Measurements from ENCODE around the gene FGF7. TPM values are rescaled to one million over a fixed set of nuclear protein-coding genes. Genes with fewer than 3 reads are reported as not detected.

The FGF7 gene
- total RNA-seq, 2 donors from 2014 or later: 3.7 to 13.3 TPM

GRCh38 chr15:49438962-49439631, 16.1 kb downstream of the FGF7 start:
- intact Hi-C loops (cut with DNase I): no loop called here
- peak overlapping the region in 1 of 2 donors; percentile 19 for H3K9ac ChIP-seq (ENCODE audit: low read depth in 2 of 2, low read length in 2 of 2)
- H3K27ac ChIP-seq: no peak overlapping the region
- no peaks in the 10 kb centered on the region for H3K4me1 ChIP-seq
- H3K27me3 ChIP-seq: no peaks in the 10 kb centered on the region
- TF ChIP-seq CTCF (IDR thresholded peaks at IDR 0.05): no peak
- no peak for DNase-seq
- no peaks in the 10 kb centered on the region for H3K9me3 ChIP-seq
- H3K4me3 ChIP-seq: no peak overlapping the region
- no peaks in the 10 kb centered on the region for H3K36me3 ChIP-seq

GRCh38 chr15:49439678-49440395, 16.8 kb downstream of the FGF7 start:
- H3K9ac ChIP-seq (ENCODE audit: low read depth in 2 of 2, low read length in 2 of 2): no peak overlapping the region
- intact Hi-C loops (cut with DNase I): no loop called here
- no peak for TF ChIP-seq CTCF (IDR thresholded peaks at IDR 0.05)
- no peak for DNase-seq
- no peaks in the 10 kb centered on the region for H3K36me3 ChIP-seq
- no peak overlapping the region for H3K4me3 ChIP-seq
- no peaks in the 10 kb centered on the region for H3K9me3 ChIP-seq
- H3K27ac ChIP-seq: no peak overlapping the region
- no peaks in the 10 kb centered on the region for H3K27me3 ChIP-seq
- no peaks in the 10 kb centered on the region for H3K4me1 ChIP-seq

- no peak overlapping the region for H3K4me3 ChIP-seq
- H3K27ac ChIP-seq: no peak overlapping the region
- H3K36me3 ChIP-seq: no peaks in the 10 kb centered on the region
- no peak overlapping the region for H3K9ac ChIP-seq (ENCODE audit: low read depth in 2 of 2, low read length in 2 of 2)
- no peaks in the 10 kb centered on the region for H3K27me3 ChIP-seq
- intact Hi-C loops (cut with DNase I): no loop called here
- TF ChIP-seq CTCF (IDR thresholded peaks at IDR 0.05): no peak
- no peaks in the 10 kb centered on the region for H3K9me3 ChIP-seq
- no peak for DNase-seq
- no peaks in the 10 kb centered on the region for H3K4me1 ChIP-seq
Measured at GRCh38 chr15:49441356-49441755, 18.3 kb downstream of the FGF7 start.

GRCh38 chr15:49441816-49442215, 18.8 kb downstream of the FGF7 start:
- intact Hi-C loops (cut with DNase I): no loop called here
- no peaks in the 10 kb centered on the region for H3K4me1 ChIP-seq

GRCh38 chr15:49452595-49452994, 29.6 kb downstream of the FGF7 start:
- no peaks in the 10 kb centered on the region for H3K9me3 ChIP-seq
- no peaks in the 10 kb centered on the region for H3K27me3 ChIP-seq
- intact Hi-C loops (cut with DNase I): no loop called here
- no peak for TF ChIP-seq CTCF (IDR thresholded peaks at IDR 0.05)
- no peak overlapping the region for H3K27ac ChIP-seq
- H3K36me3 ChIP-seq: no peaks in the 10 kb centered on the region
- no peak for DNase-seq
- no peak overlapping the region for H3K4me3 ChIP-seq
- H3K9ac ChIP-seq (ENCODE audit: low read depth in 2 of 2, low read length in 2 of 2): no peak overlapping the region
- H3K4me1 ChIP-seq: no peaks in the 10 kb centered on the region

More at GRCh38 chr15:49441816-49442215, 18.8 kb downstream of the FGF7 start:
- no peak overlapping the region for H3K27ac ChIP-seq
- DNase-seq: no peak
- no peak overlapping the region for H3K4me3 ChIP-seq
- H3K36me3 ChIP-seq: no peaks in the 10 kb centered on the region
- H3K9me3 ChIP-seq: no peaks in the 10 kb centered on the region
- TF ChIP-seq CTCF (IDR thresholded peaks at IDR 0.05): no peak
- H3K27me3 ChIP-seq: no peaks in the 10 kb centered on the region
- no peak overlapping the region for H3K9ac ChIP-seq (ENCODE audit: low read depth in 2 of 2, low read length in 2 of 2)

Measured in colonic mucosa (tissue), 4 donors.